SU-DHL-6 (cell line): ENCODE results near the gene ABCA5.

ENCODE experiments used
- EZH2phosphoT487 ChIP-seq: fragments of 200-600 bp; sonication (generic), shearing (Covaris generic); conservative IDR thresholded peaks from 2 replicates; pipeline ENCODE4 v1.6.1; 2018; ENCODE audit warnings: mild to moderate bottlenecking, antibody characterized with exemption, low read length, moderate library complexity, mixed read lengths
- TF ChIP-seq, protein P1 (sequence below): fragments of 200-600 bp; sonication (generic); IDR thresholded peaks from one replicate; pipeline ENCODE4 v1.5.1; 2017; ENCODE audit warnings: antibody characterized with exemption, mild to moderate bottlenecking, low read length, moderate library complexity; ENCODE audit not compliant: insufficient read depth, poor library complexity, severe bottlenecking

DNA sequence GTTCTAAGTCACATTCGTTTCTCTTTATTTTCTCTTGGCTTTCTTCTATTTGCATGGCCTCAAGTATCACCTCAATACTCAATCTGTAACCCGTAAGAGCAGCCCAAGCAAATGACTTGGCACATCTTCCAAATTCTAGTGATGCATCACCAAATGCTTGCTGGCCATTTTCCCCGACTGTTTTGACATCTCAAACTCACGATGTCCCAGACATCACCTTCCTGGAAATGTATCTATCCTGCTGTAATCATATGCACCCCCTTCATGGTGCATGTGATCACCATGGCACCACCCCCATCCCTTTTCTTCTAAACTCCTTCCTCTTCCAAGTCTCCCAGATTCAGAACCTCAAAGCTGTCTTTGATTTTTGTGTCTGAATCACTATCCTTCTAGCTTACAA lies 24.0 kb upstream of the ABCA5 start:
- TF ChIP-seq, protein P1, sequence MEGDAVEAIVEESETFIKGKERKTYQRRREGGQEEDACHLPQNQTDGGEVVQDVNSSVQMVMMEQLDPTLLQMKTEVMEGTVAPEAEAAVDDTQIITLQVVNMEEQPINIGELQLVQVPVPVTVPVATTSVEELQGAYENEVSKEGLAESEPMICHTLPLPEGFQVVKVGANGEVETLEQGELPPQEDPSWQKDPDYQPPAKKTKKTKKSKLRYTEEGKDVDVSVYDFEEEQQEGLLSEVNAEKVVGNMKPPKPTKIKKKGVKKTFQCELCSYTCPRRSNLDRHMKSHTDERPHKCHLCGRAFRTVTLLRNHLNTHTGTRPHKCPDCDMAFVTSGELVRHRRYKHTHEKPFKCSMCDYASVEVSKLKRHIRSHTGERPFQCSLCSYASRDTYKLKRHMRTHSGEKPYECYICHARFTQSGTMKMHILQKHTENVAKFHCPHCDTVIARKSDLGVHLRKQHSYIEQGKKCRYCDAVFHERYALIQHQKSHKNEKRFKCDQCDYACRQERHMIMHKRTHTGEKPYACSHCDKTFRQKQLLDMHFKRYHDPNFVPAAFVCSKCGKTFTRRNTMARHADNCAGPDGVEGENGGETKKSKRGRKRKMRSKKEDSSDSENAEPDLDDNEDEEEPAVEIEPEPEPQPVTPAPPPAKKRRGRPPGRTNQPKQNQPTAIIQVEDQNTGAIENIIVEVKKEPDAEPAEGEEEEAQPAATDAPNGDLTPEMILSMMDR, result no peak
- no peak for TF ChIP-seq EZH2phosphoT487
